Measurements from ENCODE around the gene EIF2S1. TPM values are rescaled to one million over a fixed set of nuclear protein-coding genes. Genes with fewer than 3 reads are reported as not detected.

Gene EIF2S1
- total RNA-seq, 1 donor from 2014 or later = 88.1 TPM

DNA sequence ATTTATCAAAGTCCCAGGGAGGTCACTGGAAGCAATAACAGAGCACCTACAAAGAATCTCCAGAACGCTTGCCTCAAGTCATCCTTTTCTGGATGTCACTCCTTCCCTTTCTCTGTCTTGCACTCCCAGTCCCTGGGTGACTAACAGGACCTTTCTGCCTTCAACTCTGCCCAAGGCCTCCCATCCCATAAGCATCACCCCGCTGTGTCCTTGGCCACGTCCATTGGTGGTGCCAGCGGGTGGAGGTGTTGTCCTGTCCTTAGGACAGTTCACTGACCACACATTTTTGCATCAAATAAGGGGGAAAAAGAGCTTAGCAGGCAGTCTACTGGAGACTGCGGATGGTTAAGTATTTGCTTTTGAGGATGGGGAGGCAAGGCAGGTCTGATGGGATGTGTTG is 75.5 kb downstream of the EIF2S1 start:
- H3K4me1 Mint-ChIP-seq (ENCODE audit: unreplicated experiment) = peaks cover 18% of the 10 kb centered on the region
- TF ChIP-seq, protein P1, sequence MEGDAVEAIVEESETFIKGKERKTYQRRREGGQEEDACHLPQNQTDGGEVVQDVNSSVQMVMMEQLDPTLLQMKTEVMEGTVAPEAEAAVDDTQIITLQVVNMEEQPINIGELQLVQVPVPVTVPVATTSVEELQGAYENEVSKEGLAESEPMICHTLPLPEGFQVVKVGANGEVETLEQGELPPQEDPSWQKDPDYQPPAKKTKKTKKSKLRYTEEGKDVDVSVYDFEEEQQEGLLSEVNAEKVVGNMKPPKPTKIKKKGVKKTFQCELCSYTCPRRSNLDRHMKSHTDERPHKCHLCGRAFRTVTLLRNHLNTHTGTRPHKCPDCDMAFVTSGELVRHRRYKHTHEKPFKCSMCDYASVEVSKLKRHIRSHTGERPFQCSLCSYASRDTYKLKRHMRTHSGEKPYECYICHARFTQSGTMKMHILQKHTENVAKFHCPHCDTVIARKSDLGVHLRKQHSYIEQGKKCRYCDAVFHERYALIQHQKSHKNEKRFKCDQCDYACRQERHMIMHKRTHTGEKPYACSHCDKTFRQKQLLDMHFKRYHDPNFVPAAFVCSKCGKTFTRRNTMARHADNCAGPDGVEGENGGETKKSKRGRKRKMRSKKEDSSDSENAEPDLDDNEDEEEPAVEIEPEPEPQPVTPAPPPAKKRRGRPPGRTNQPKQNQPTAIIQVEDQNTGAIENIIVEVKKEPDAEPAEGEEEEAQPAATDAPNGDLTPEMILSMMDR (conservative IDR thresholded peaks at IDR 0.05) = no peak
- H3K27ac Mint-ChIP-seq = no peak overlapping the region
- no peaks in the 10 kb centered on the region for H3K9me3 Mint-ChIP-seq
- H3K27me3 Mint-ChIP-seq = peaks cover 3% of the 10 kb centered on the region
- H3K36me3 Mint-ChIP-seq = no peaks in the 10 kb centered on the region
- no peak for DNase-seq (ENCODE audit: extremely low spot score, unreplicated experiment)
- no peak overlapping the region for H3K4me3 Mint-ChIP-seq

Other genes with a start within 250 kb of the EIF2S1 start
- 0.89 TPM in 1 of 2 replicates, not detected in the other for gene GARIN2, start 170.9 kb upstream of the EIF2S1 start, total RNA-seq (ENCODE audit: low replicate concordance)
- 25.8 and 26.1 TPM in 2 replicates for gene PALS1, start 118.9 kb upstream of the EIF2S1 start, total RNA-seq (ENCODE audit: low replicate concordance)
- gene ATP6V1D, start 524 bp upstream of the EIF2S1 start, total RNA-seq (ENCODE audit: low replicate concordance) = 52.8 and 60.1 TPM in 2 replicates
- 1.2 TPM in 1 of 2 replicates, not detected in the other for gene PLEK2, start 51.8 kb downstream of the EIF2S1 start, total RNA-seq (ENCODE audit: low replicate concordance)
- gene TMEM229B, start 128.4 kb downstream of the EIF2S1 start, total RNA-seq (ENCODE audit: low replicate concordance) = 2.1 and 2.7 TPM in 2 replicates
- gene PLEKHH1, start 173.0 kb downstream of the EIF2S1 start, total RNA-seq (ENCODE audit: low replicate concordance) = 25.3 and 40.0 TPM in 2 replicates
- 19.0 and 20.3 TPM in 2 replicates for gene PIGH, start 239.9 kb downstream of the EIF2S1 start, total RNA-seq (ENCODE audit: low replicate concordance)

Data from type B pancreatic cell (in vitro differentiated cells).